H1 (cell line): ENCODE results near the gene SLX9. TPM values are rescaled to one million over a fixed set of nuclear protein-coding genes. Genes with fewer than 3 reads are reported as not detected.

Source experiments
- CTCF ChIA-PET: fragments of 300-600 bp; sonication (Branson Sonifier 250); formaldehyde crosslinking; loops from one replicate; lab custom pipeline; 2021; ENCODE audit not compliant: partially characterized antibody; lab: Charles Lee
- POLR2A ChIA-PET: fragments of 300-600 bp; sonication (Branson Sonifier 250); formaldehyde crosslinking; loops from one replicate; lab custom pipeline; 2021; ENCODE audit warnings: inconsistent platforms; ENCODE audit not compliant: partially characterized antibody; lab: Charles Lee
- DNase-seq, 2 experiments: peaks; one replicate each; pipeline versions ENCODE4 v3.0.0 to v3.0.0-alpha.2; 2010 to 2022; ENCODE audit warnings: low spot score in 2 of 2, low read depth in 1 of 2, mixed read lengths in 1 of 2
- FAIRE-seq: peaks from 2 replicates; lab custom pipeline; 2011; peaks lifted over from hg19 to GRCh38; lab: Jason Lieb, UNC
- H2AFZ ChIP-seq: 2 replicates; pipeline ENCODE4 v1.8.1; 2012; ENCODE audit warnings: low read length, inconsistent platforms
- H2AK5ac ChIP-seq: 2 replicates; pipeline ENCODE4 v1.6.1; 2013; ENCODE audit warnings: low read depth, low read length
- H2BK120ac ChIP-seq: replicated peaks from 2 replicates; pipeline ENCODE3; 2013; ENCODE audit warnings: low read depth, low read length, inconsistent platforms
- H2BK12ac ChIP-seq: 2 replicates; pipeline ENCODE4 v1.6.1; 2013; ENCODE audit warnings: low read depth, low read length
- H2BK15ac ChIP-seq: 2 replicates; pipeline ENCODE4 v1.6.1; 2013; ENCODE audit warnings: low read length
- H2BK20ac ChIP-seq: 2 replicates; pipeline ENCODE4 v1.6.1; 2013; ENCODE audit warnings: low read length
- H2BK5ac ChIP-seq: 2 replicates; pipeline ENCODE4 v1.6.1; 2013; ENCODE audit warnings: low read depth, low read length
- H3K14ac ChIP-seq: 2 replicates; pipeline ENCODE4 v1.6.1; 2013; ENCODE audit warnings: inconsistent platforms; ENCODE audit not compliant: insufficient read length
- H3K18ac ChIP-seq: 2 replicates; pipeline ENCODE4 v1.6.1; 2013; ENCODE audit warnings: low read length; ENCODE audit errors: extremely low read depth
- H3K23ac ChIP-seq: 2 replicates; pipeline ENCODE4 v1.6.1; 2013; ENCODE audit warnings: inconsistent platforms; ENCODE audit not compliant: insufficient read length
- H3K23me2 ChIP-seq: 2 replicates; pipeline ENCODE4 v1.6.1; 2013; ENCODE audit warnings: low read depth, low read length
- H3K27ac ChIP-seq: 2 replicates; pipeline ENCODE4 v1.6.1; 2011; ENCODE audit warnings: low read depth, low read length, inconsistent platforms
- H3K27me3 ChIP-seq, 4 experiments: replicated peaks in 1 of 4; 1 replicate in 1 of 4; 2 replicates in 3 of 4; pipeline versions ENCODE4 v1.6.1 to v1.8.1; 2011 to 2013; ENCODE audit warnings: low read length in 3 of 4, mild to moderate bottlenecking in 3 of 4, inconsistent platforms in 2 of 4, mixed read lengths in 2 of 4, moderate library complexity in 1 of 4; ENCODE audit not compliant: control insufficient read depth in 3 of 4, insufficient read depth in 3 of 4; ENCODE audit errors: extremely low read depth in 1 of 4
- H3K36me3 ChIP-seq, 4 experiments: 2 replicates each; pipeline versions ENCODE4 v1.6.1 to v1.8.1; 2011 to 2013; ENCODE audit warnings: mild to moderate bottlenecking in 4 of 4, low read length in 3 of 4, moderate library complexity in 2 of 4, control low read depth in 1 of 4, inconsistent platforms in 1 of 4; ENCODE audit not compliant: insufficient read depth in 4 of 4, control insufficient read depth in 2 of 4
- H3K4ac ChIP-seq: replicated peaks from 2 replicates; pipeline ENCODE3; 2013; ENCODE audit warnings: low read length, low read depth, mixed read lengths, inconsistent platforms; ENCODE audit not compliant: insufficient read length
- H3K4me1 ChIP-seq, 4 experiments: replicated peaks in 1 of 4; 1 replicate in 1 of 4; 2 replicates in 3 of 4; pipeline versions ENCODE4 v1.6.1 to v1.8.1; 2011 to 2013; ENCODE audit warnings: low read length in 3 of 4, inconsistent platforms in 2 of 4, mixed read lengths in 1 of 4; ENCODE audit not compliant: insufficient read depth in 4 of 4, control insufficient read depth in 3 of 4
- H3K4me2 ChIP-seq, 2 experiments: 2 replicates each; pipeline versions ENCODE4 v1.6.1 to v1.8.1; 2011 to 2013; ENCODE audit warnings: low read depth in 2 of 2, low read length in 2 of 2, control low read depth in 1 of 2, inconsistent platforms in 1 of 2, mild to moderate bottlenecking in 1 of 2; ENCODE audit not compliant: insufficient read depth in 1 of 2
- H3K4me3 ChIP-seq, 4 experiments: fragments of 200-600, 300-600 bp in 1 of 4; sonication (generic), shearing (Covaris generic), sonication (Bioruptor Twin) in 1 of 4; 2 replicates each; pipeline versions ENCODE4 v1.5.1 to v1.8.1; 2011 to 2016; ENCODE audit warnings: low read length in 4 of 4, low read depth in 3 of 4, control low read depth in 2 of 4, inconsistent platforms in 2 of 4, mild to moderate bottlenecking in 2 of 4, mixed read lengths in 1 of 4, moderate library complexity in 1 of 4; ENCODE audit not compliant: insufficient read depth in 2 of 4; ENCODE audit errors: extremely low read depth in 1 of 4
- H3K56ac ChIP-seq: replicated peaks from 2 replicates; pipeline ENCODE3; 2013; ENCODE audit warnings: low read depth, mild to moderate bottlenecking, mixed read lengths, low read length, inconsistent platforms; ENCODE audit not compliant: insufficient read length
- H3K79me1 ChIP-seq: 2 replicates; pipeline ENCODE4 v1.6.1; 2013; ENCODE audit warnings: low read depth, low read length, control low read depth
- H3K79me2 ChIP-seq, 2 experiments: 2 replicates each; pipeline versions ENCODE4 v1.6.1 to v1.8.1; 2012 to 2013; ENCODE audit warnings: low read length in 2 of 2, mild to moderate bottlenecking in 2 of 2, inconsistent platforms in 1 of 2; ENCODE audit not compliant: insufficient read depth in 2 of 2, control insufficient read depth in 1 of 2
- H3K9ac ChIP-seq, 4 experiments: replicated peaks in 1 of 4; 1 replicate in 1 of 4; 2 replicates in 3 of 4; pipeline versions ENCODE4 v1.6.1 to v1.8.1; 2011 to 2013; ENCODE audit warnings: low read depth in 3 of 4, low read length in 3 of 4, control low read depth in 2 of 4, mild to moderate bottlenecking in 2 of 4, moderate library complexity in 2 of 4, inconsistent platforms in 1 of 4; ENCODE audit errors: extremely low read depth in 1 of 4
- H3K9me3 ChIP-seq, 2 experiments: 2 replicates each; pipeline versions ENCODE4 v1.6.1 to v1.8.1; 2012 to 2013; ENCODE audit warnings: mild to moderate bottlenecking in 2 of 2, moderate library complexity in 2 of 2, control low read depth in 1 of 2, inconsistent platforms in 1 of 2, low read depth in 1 of 2, low read length in 1 of 2, mixed read lengths in 1 of 2; ENCODE audit not compliant: insufficient read depth in 2 of 2
- H4K20me1 ChIP-seq, 2 experiments: replicated peaks in 1 of 2; 2 replicates each; pipeline versions ENCODE3 to v1.8.1; 2011 to 2013; ENCODE audit warnings: inconsistent platforms in 2 of 2, low read length in 2 of 2, mild to moderate bottlenecking in 1 of 2; ENCODE audit not compliant: insufficient read depth in 2 of 2, control insufficient read depth in 1 of 2
- H4K5ac ChIP-seq: 2 replicates; pipeline ENCODE4 v1.6.1; 2013; ENCODE audit warnings: low read length, low read depth, mixed read lengths, inconsistent platforms; ENCODE audit not compliant: insufficient read length
- H4K8ac ChIP-seq: 2 replicates; pipeline ENCODE4 v1.8.0; 2013; ENCODE audit warnings: mild to moderate bottlenecking, moderate library complexity, low read length, inconsistent platforms; ENCODE audit not compliant: insufficient read depth; ENCODE audit errors: extremely low read depth
- H4K91ac ChIP-seq: replicated peaks from 2 replicates; pipeline ENCODE3; 2013; ENCODE audit warnings: low read length, mixed read lengths, inconsistent platforms; ENCODE audit not compliant: insufficient read length
- BRCA1 ChIP-seq: IDR thresholded peaks from 2 replicates; pipeline ENCODE4 v1.6.1; 2012; ENCODE audit warnings: low read depth, low read length, improper control_type of control experiment
- CBX5 ChIP-seq: fragments of 300-800, 300-1000 bp; sonication (generic); IDR thresholded peaks from 2 replicates; pipeline ENCODE4 v1.7.1; 2016; ENCODE audit warnings: antibody characterized with exemption, low read length, low read depth
- CEBPB ChIP-seq: IDR thresholded peaks from 2 replicates; pipeline ENCODE4 v1.6.1; 2012; ENCODE audit warnings: low read depth, low read length
- CHD2 ChIP-seq: IDR thresholded peaks from 2 replicates; pipeline ENCODE4 v1.6.1; 2012; ENCODE audit warnings: low read length, improper control_type of control experiment
- POU5F1 ChIP-seq: IDR thresholded peaks from 2 replicates; pipeline ENCODE4 v1.6.1; 2011; ENCODE audit warnings: low read depth, mild to moderate bottlenecking, low read length, moderate library complexity
- RFX5 ChIP-seq: IDR thresholded peaks from 2 replicates; pipeline ENCODE4 v1.6.1; 2011; ENCODE audit warnings: low read depth, low read length, improper control_type of control experiment, borderline replicate concordance
- SUZ12 ChIP-seq: fragments of 200-600 bp; sonication (generic); IDR thresholded peaks from 2 replicates; pipeline ENCODE4 v1.6.1; 2012; ENCODE audit warnings: mild to moderate bottlenecking, inconsistent platforms, low read length, moderate library complexity, mixed read lengths
- TAF1 ChIP-seq: IDR thresholded peaks from 2 replicates; pipeline ENCODE4 v1.6.1; 2011; ENCODE audit warnings: mild to moderate bottlenecking, low read depth, low read length
- ZNF274 ChIP-seq: IDR thresholded peaks from 2 replicates; pipeline ENCODE4 v1.7.0; 2012; ENCODE audit warnings: low read length, borderline replicate concordance; ENCODE audit errors: extremely low read depth
- WGBS, 2 experiments: shearing (Covaris generic) in 1 of 2; methylation state at CpG; one replicate each; pipeline versions ENCODE4 v1.1.6 to v1.1.7; 2013 to 2015; ENCODE audit warnings: low lambda C conversion rate in 2 of 2, mixed read lengths in 2 of 2, inconsistent platforms in 1 of 2, low coverage in 1 of 2, missing lambda C conversion rate in 1 of 2; ENCODE audit not compliant: insufficient replicate concordance in 2 of 2, insufficient coverage in 1 of 2, insufficient read length in 1 of 2; ENCODE audit errors: extremely low coverage in 1 of 2, missing lambda C conversion rate in 1 of 2; 5-methylcytosine and 5-hydroxymethylcytosine counted together
- polyA plus RNA-seq, 7 experiments: library from polyadenylated mRNA; depleted of rRNA in 3 of 7; stranded (reverse) in 5 of 7; unstranded in 2 of 7; fragments of >200 nt in 5 of 7; fragments of 200-250 nt in 2 of 7; gene quantifications; 1 replicate in 5 of 7; 2 replicates in 1 of 7; 4 replicates in 1 of 7; pipeline versions ENCODE4 v1.2.1 to v1.2.3, GENCODE V29; 2011 to 2013; ENCODE audit warnings: missing spikeins in 2 of 7, mixed read lengths in 2 of 7
- total RNA-seq: library from RNA; stranded (reverse); fragmentation: NEBNext Ultra II Directional; extraction: Animal tissue kit (Norgen Biotek cat#: 25700); gene quantifications from 2 replicates; pipeline ENCODE4 v1.2.1, GENCODE V29; 2021

Gene SLX9
- total and polyA plus RNA-seq, 2 of the 8 experiments (the other 6 are each of a cell fraction or from before 2014, with no cell fraction given): 17.7 to 57.3 TPM

GRCh38 chr21:44944596-44944995, 4.8 kb downstream of the SLX9 start:
- H2AK5ac ChIP-seq: no peak overlapping the region
- H3K9ac ChIP-seq: no peak overlapping the region
- no peaks in the 10 kb centered on the region for H3K23me2 ChIP-seq
- H3K18ac ChIP-seq: no peak overlapping the region
- H3K56ac ChIP-seq: no peak overlapping the region
- H4K8ac ChIP-seq: no peak overlapping the region; the same call in 1 of the 2 replicates
- H3K79me1 ChIP-seq: peaks cover 28% of the 10 kb centered on the region
- H3K4me2 ChIP-seq: no peak overlapping the region
- H3K9me3 ChIP-seq: no peaks in the 10 kb centered on the region
- H3K36me3 ChIP-seq: peaks cover 9 to 21% (median 17%) of the 10 kb centered on the region in 4 experiments; a peak in 7 of 8 replicates
- no peak overlapping the region for H3K23ac ChIP-seq
- no peak overlapping the region for H2AFZ ChIP-seq
- H3K4me1 ChIP-seq: peaks cover 0 to 5% (median under 1%) of the 10 kb centered on the region in 4 experiments; a peak in 3 of 7 replicates
- H2BK12ac ChIP-seq: no peak overlapping the region
- H3K4ac ChIP-seq: no peak overlapping the region
- no peak overlapping the region for H2BK120ac ChIP-seq
- H4K91ac ChIP-seq: no peak overlapping the region
- H4K20me1 ChIP-seq: peaks cover 31 to 46% of the 10 kb centered on the region in 2 experiments
- no peak overlapping the region for H3K4me3 ChIP-seq
- no peak overlapping the region for H2BK5ac ChIP-seq
- H3K79me2 ChIP-seq: peaks cover 30 to 77% of the 10 kb centered on the region in 2 experiments
- no peak overlapping the region for H2BK20ac ChIP-seq
- H3K27me3 ChIP-seq: no peaks in the 10 kb centered on the region
- H2BK15ac ChIP-seq: no peak overlapping the region
- ChIA-PET POLR2A (interaction anchor here (1.2 to 1.9 kb wide), 4 partner anchors 10 to 18 kb away, joined by 3 to 6 read pairs (median 5); no protein-coding TSS in a partner anchor), CTCF (interaction anchor here (0.8 to 9.6 kb wide), 5 partner anchors 10 to 194 kb away, joined by 3 to 101 read pairs (median 5); no protein-coding TSS in a partner anchor)
- 90% methylated on average over 10 of the region's 10 CpGs; no CpG with 5 or more reads in 1 of the 2 experiments for WGBS, 2 experiments
- no peak overlapping the region for H4K5ac ChIP-seq
- no peak overlapping the region for H3K14ac ChIP-seq
- DNase-seq: no peak
- no peak overlapping the region for H3K27ac ChIP-seq
- FAIRE-seq: no peak
- TF ChIP-seq ZNF274 (no peak), SUZ12 (no peak), CEBPB (no peak), CHD2 (no peak), RFX5 (no peak), CBX5 (no peak), POU5F1 (no peak), BRCA1 (no peak), TAF1 (no peak)
